Trophoblast cell (in vitro differentiated cells and primary cell): ENCODE results near the gene SGMS1.

Source experiments
- DNase-seq, 2 donors: peaks; one replicate each; pipeline ENCODE4 v3.0.0-alpha.2; 2016
- H2AFZ ChIP-seq: 2 replicates; pipeline ENCODE4 v1.6.1; 2013; ENCODE audit warnings: low read length, moderate library complexity, mild to moderate bottlenecking; ENCODE audit not compliant: insufficient read depth, poor library complexity
- H2AK5ac ChIP-seq: 2 replicates; pipeline ENCODE4 v1.6.1; 2013; ENCODE audit warnings: mild to moderate bottlenecking, low read length
- H2BK120ac ChIP-seq: 2 replicates; pipeline ENCODE4 v1.6.1; 2013; ENCODE audit warnings: low read length, mild to moderate bottlenecking, moderate library complexity; ENCODE audit not compliant: insufficient read depth, poor library complexity
- H2BK12ac ChIP-seq: 2 replicates; pipeline ENCODE4 v1.6.1; 2013; ENCODE audit warnings: mild to moderate bottlenecking, low read length, moderate library complexity
- H2BK5ac ChIP-seq: 2 replicates; pipeline ENCODE4 v1.6.1; 2013; ENCODE audit warnings: low read length, low read depth, moderate library complexity, mild to moderate bottlenecking; ENCODE audit not compliant: poor library complexity
- H3K14ac ChIP-seq: 2 replicates; pipeline ENCODE4 v1.6.1; 2013; ENCODE audit warnings: mild to moderate bottlenecking, low read length
- H3K18ac ChIP-seq: 2 replicates; pipeline ENCODE4 v1.6.1; 2013; ENCODE audit warnings: mild to moderate bottlenecking, low read length
- H3K23ac ChIP-seq: 2 replicates; pipeline ENCODE4 v1.6.1; 2013; ENCODE audit warnings: low read length
- H3K27ac ChIP-seq: 2 replicates; pipeline ENCODE4 v1.5.1; 2013; ENCODE audit warnings: low read depth, mild to moderate bottlenecking, inconsistent platforms, low read length, moderate library complexity
- H3K27me3 ChIP-seq: 2 replicates; pipeline ENCODE4 v1.6.1; 2013; ENCODE audit warnings: inconsistent platforms, mild to moderate bottlenecking, low read length, moderate library complexity; ENCODE audit not compliant: insufficient read depth
- H3K36me3 ChIP-seq, 2 experiments: 1 replicate in 1 of 2; 2 replicates in 1 of 2; pipeline ENCODE4 v1.6.1; 2013; ENCODE audit warnings: low read length in 2 of 2, mild to moderate bottlenecking in 2 of 2, moderate library complexity in 1 of 2; ENCODE audit not compliant: insufficient read depth in 2 of 2, control insufficient read depth in 1 of 2
- H3K4ac ChIP-seq: 2 replicates; pipeline ENCODE4 v1.6.1; 2013; ENCODE audit warnings: low read depth, mild to moderate bottlenecking, low read length, moderate library complexity
- H3K4me1 ChIP-seq, 2 experiments: 1 replicate in 1 of 2; 2 replicates in 1 of 2; pipeline ENCODE4 v1.6.1; 2013; ENCODE audit warnings: low read length in 2 of 2, mild to moderate bottlenecking in 2 of 2, moderate library complexity in 1 of 2; ENCODE audit not compliant: insufficient read depth in 2 of 2, control insufficient read depth in 1 of 2
- H3K4me2 ChIP-seq: 2 replicates; pipeline ENCODE4 v1.6.1; 2013; ENCODE audit warnings: inconsistent platforms, mild to moderate bottlenecking, low read length, moderate library complexity
- H3K4me3 ChIP-seq: 2 replicates; pipeline ENCODE4 v1.5.1; 2013; ENCODE audit warnings: mild to moderate bottlenecking, low read depth, low read length, inconsistent platforms
- H3K79me1 ChIP-seq: one replicate; pipeline ENCODE4 v1.6.1; 2013; ENCODE audit warnings: low read length
- H3K79me2 ChIP-seq: 2 replicates; pipeline ENCODE4 v1.6.1; 2013; ENCODE audit warnings: low read length, mild to moderate bottlenecking; ENCODE audit not compliant: control insufficient read depth, insufficient read depth, poor library complexity
- H3K9ac ChIP-seq: 2 replicates; pipeline ENCODE4 v1.6.1; 2013; ENCODE audit warnings: mild to moderate bottlenecking, low read length
- H3K9me3 ChIP-seq: 2 replicates; pipeline ENCODE4 v1.6.1; 2013; ENCODE audit warnings: low read depth, mild to moderate bottlenecking, control low read depth, inconsistent platforms, low read length; ENCODE audit not compliant: insufficient read depth
- H4K12ac ChIP-seq: 2 replicates; pipeline ENCODE4 v1.6.1; 2013; ENCODE audit warnings: low read depth, mild to moderate bottlenecking, low read length, moderate library complexity
- H4K8ac ChIP-seq: 2 replicates; pipeline ENCODE4 v1.6.1; 2013; ENCODE audit warnings: low read depth, mild to moderate bottlenecking, low read length, moderate library complexity
- H4K91ac ChIP-seq: one replicate; pipeline ENCODE4 v1.6.1; 2013; ENCODE audit warnings: low read depth, mild to moderate bottlenecking, low read length, moderate library complexity
- whole genome bisulfite sequencing: extraction: QIAGEN DNeasy Blood & Tissue Kit; methylation state at CpG from one replicate; pipeline ENCODE4 v1.1.7; 2013; ENCODE audit warnings: missing lambda C conversion rate; ENCODE audit not compliant: insufficient read length, insufficient coverage; ENCODE audit errors: extremely low coverage; 5-methylcytosine and 5-hydroxymethylcytosine counted together

The SGMS1 gene

DNA sequence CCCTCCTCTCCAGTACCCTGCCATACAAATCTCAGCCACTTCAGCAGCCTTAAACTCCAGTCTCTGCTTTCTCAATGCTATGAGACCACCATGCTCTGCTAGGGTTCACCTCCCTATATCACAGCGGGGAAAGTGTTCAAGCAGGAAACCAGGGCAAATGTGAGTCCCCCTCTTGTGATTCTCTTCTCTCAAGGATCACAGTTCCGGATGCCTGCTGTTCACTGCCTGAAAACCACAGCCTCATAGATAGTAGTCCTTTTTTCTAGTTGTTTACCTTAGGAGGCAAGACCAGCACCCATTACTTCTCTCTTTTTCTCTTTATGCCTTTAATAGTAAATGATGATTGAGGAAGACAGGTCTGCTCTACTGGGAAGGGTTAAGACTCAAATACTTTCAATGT is 100.8 kb downstream of the SGMS1 start:
- H3K18ac ChIP-seq, result no peak overlapping the region
- H3K27ac ChIP-seq, result no peak overlapping the region
- H2BK12ac ChIP-seq, result no peak overlapping the region
- no peak overlapping the region for H4K8ac ChIP-seq
- H3K4ac ChIP-seq, result no peak overlapping the region
- H2AFZ ChIP-seq, result no peak overlapping the region
- no CpG with 5 or more reads among the region's 2 CpGs for WGBS
- H4K91ac ChIP-seq, result no peak overlapping the region
- H3K36me3 ChIP-seq, result no peaks in the 10 kb centered on the region
- H3K27me3 ChIP-seq, result no peaks in the 10 kb centered on the region
- H3K4me3 ChIP-seq, result no peak overlapping the region
- H2BK120ac ChIP-seq, result no peak overlapping the region
- no peak for DNase-seq
- no peak overlapping the region for H3K14ac ChIP-seq
- H3K79me1 ChIP-seq, result no peaks in the 10 kb centered on the region
- no peak overlapping the region for H3K23ac ChIP-seq
- H3K9me3 ChIP-seq, result no peaks in the 10 kb centered on the region
- H4K12ac ChIP-seq, result no peak overlapping the region
- H3K79me2 ChIP-seq, result no peaks in the 10 kb centered on the region
- H2AK5ac ChIP-seq, result no peak overlapping the region
- peaks cover 0 to 7% of the 10 kb centered on the region in 2 experiments for H3K4me1 ChIP-seq
- no peak overlapping the region for H2BK5ac ChIP-seq
- H3K4me2 ChIP-seq, result no peak overlapping the region
- no peak overlapping the region for H3K9ac ChIP-seq

- no peak overlapping the region for H2BK12ac ChIP-seq
- no peaks in the 10 kb centered on the region for H3K36me3 ChIP-seq
- H2BK120ac ChIP-seq, result no peak overlapping the region
- H3K9ac ChIP-seq, result no peak overlapping the region
- no peak overlapping the region for H3K4me3 ChIP-seq
- H4K12ac ChIP-seq, result no peak overlapping the region
- no peaks in the 10 kb centered on the region for H3K79me2 ChIP-seq
- no peak overlapping the region for H2AK5ac ChIP-seq
- no peak overlapping the region for H3K14ac ChIP-seq
- H3K27ac ChIP-seq, result no peak overlapping the region
- H3K79me1 ChIP-seq, result no peaks in the 10 kb centered on the region
- no peak overlapping the region for H3K4ac ChIP-seq
- no peak overlapping the region for H4K91ac ChIP-seq
- H3K23ac ChIP-seq, result no peak overlapping the region
- no peak for DNase-seq
- H3K9me3 ChIP-seq, result no peaks in the 10 kb centered on the region
- no peak overlapping the region for H2AFZ ChIP-seq
- no peaks in the 10 kb centered on the region for H3K27me3 ChIP-seq
- no peak overlapping the region for H2BK5ac ChIP-seq
- no peak overlapping the region for H3K4me2 ChIP-seq
- peaks cover 0 to 7% of the 10 kb centered on the region in 2 experiments for H3K4me1 ChIP-seq
- no peak overlapping the region for H4K8ac ChIP-seq
- no peak overlapping the region for H3K18ac ChIP-seq
- whole genome bisulfite sequencing, result no CpG with 5 or more reads among the region's 3 CpGs
These were observed 103.6 kb downstream of the SGMS1 start for GRCh38 chr10:50520115-50520514.

GRCh38 chr10:50517626-50518025 is 106.1 kb downstream of the SGMS1 start:
- Histone ChIP-seq H2BK5ac (no peak overlapping the region), H3K4me1 (peaks cover 0 to 5% of the 10 kb centered on the region in 2 experiments), H4K12ac (no peak overlapping the region), H4K8ac (no peak overlapping the region), H3K4ac (no peak overlapping the region), H2AK5ac (no peak overlapping the region), H3K18ac (no peak overlapping the region), H3K79me2 (no peaks in the 10 kb centered on the region), H3K36me3 (no peaks in the 10 kb centered on the region), H3K27ac (no peak overlapping the region), H3K79me1 (no peaks in the 10 kb centered on the region), H3K9ac (no peak overlapping the region), H2BK120ac (no peak overlapping the region), H3K14ac (no peak overlapping the region), H4K91ac (no peak overlapping the region), H2BK12ac (no peak overlapping the region), H3K27me3 (no peaks in the 10 kb centered on the region), H3K9me3 (no peaks in the 10 kb centered on the region), H3K23ac (no peak overlapping the region), H3K4me3 (no peak overlapping the region), H2AFZ (no peak overlapping the region), H3K4me2 (no peak overlapping the region)
- no CpG with 5 or more reads among the region's 3 CpGs for WGBS
- DNase-seq, result no peak

DNA sequence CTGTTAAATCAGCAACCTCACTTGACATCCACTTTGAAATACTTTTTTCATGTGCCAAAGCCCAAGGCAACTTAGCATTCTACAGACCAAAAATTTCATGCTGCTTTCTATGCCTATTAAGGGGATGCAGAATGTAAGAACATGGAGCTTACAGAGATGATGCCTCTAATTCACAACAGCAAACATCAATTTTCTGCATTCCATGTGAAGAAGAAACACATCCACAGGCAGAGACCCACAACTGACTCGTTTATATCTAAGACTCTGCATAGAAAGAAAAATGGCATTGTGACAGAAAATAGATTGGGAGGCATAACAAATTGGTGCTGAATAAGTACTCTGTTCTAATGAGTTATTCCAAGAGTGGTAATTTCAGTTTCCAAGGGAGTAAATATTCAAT is 107.6 kb downstream of the SGMS1 start:
- no peak overlapping the region for H3K27ac ChIP-seq
- H3K23ac ChIP-seq, result no peak overlapping the region
- H3K27me3 ChIP-seq, result no peaks in the 10 kb centered on the region
- no peak overlapping the region for H2BK12ac ChIP-seq
- H3K79me1 ChIP-seq, result no peaks in the 10 kb centered on the region
- no peak overlapping the region for H2AFZ ChIP-seq
- H4K91ac ChIP-seq, result no peak overlapping the region
- no peak for DNase-seq
- H3K4me2 ChIP-seq, result no peak overlapping the region
- no peak overlapping the region for H2BK120ac ChIP-seq
- no peak overlapping the region for H2BK5ac ChIP-seq
- no peak overlapping the region for H2AK5ac ChIP-seq
- WGBS, result no CpG with 5 or more reads among the region's 1 CpG
- H3K18ac ChIP-seq, result no peak overlapping the region
- no peaks in the 10 kb centered on the region for H3K79me2 ChIP-seq
- H4K12ac ChIP-seq, result no peak overlapping the region
- H3K9me3 ChIP-seq, result no peaks in the 10 kb centered on the region
- H3K36me3 ChIP-seq, result no peaks in the 10 kb centered on the region
- no peak overlapping the region for H3K4ac ChIP-seq
- no peak overlapping the region for H3K14ac ChIP-seq
- H4K8ac ChIP-seq, result no peak overlapping the region
- no peak overlapping the region for H3K4me3 ChIP-seq
- H3K4me1 ChIP-seq, result peaks cover 0 to 3% of the 10 kb centered on the region in 2 experiments
- no peak overlapping the region for H3K9ac ChIP-seq
